GM21825 (cell line): ENCODE measurements around the gene CYB561D2.
A peak's percentile ranks its signal among the peaks of the same experiment; 100 is the strongest.

ENCODE experiments used
- ATAC-seq: cut with Tn5 transposase; IDR thresholded peaks from one replicate; pipeline ENCODE4 v1.9.1; 2021; ENCODE audit warnings: mild to moderate bottlenecking, moderate library complexity; ENCODE audit not compliant: unreplicated experiment

Gene CYB561D2

DNA sequence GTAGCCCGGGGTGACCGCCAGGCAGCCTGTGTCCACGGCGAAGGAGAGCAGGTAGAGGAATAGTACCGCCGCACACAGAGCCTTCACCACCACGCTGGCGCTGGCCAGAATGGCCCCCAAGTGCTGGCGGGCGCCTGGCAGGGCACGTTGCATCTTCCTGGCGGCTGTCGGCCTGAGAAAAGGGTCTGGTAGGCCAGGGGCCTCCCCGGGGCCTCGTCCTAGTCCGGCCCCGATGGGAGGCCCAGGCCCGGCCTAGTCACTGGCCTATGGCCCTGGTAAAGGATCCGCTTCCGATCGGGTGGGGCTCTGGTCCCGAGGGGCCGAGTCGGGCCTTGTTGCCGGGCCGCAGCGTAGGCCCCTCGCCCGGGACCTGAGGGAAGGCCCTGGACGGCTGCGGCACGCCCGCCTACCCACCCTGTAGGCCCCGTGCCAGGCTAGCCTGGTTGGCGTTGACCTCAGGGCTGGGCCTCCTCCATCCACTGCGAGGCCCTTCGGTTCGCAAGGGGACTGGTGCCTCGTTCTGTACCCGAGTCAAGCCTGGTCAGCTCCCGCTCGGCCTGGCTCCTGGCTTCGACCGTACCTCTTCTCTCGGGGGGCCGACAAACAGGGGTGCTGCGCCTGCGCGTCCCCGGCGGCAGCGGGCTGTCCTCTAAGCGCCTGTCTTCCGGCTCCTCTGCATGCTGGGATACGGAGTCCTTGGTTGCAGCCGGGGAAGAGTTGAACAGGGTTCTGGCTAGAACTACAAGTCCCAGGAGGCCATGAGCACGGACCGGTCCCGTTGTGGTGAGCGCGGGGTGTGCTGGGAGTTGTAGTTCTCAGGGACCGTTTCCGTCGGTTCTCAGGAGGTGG lies 8.5 kb downstream of the CYB561D2 start, which contains the start of gene TMEM115:
Gene TMEM115, minus strand, starts transcription at position 611 of the 849 bp plus-strand sequence. Its CDS starts 458 bp downstream, at position 153.
- peak; percentile 94 for ATAC-seq

DNA sequence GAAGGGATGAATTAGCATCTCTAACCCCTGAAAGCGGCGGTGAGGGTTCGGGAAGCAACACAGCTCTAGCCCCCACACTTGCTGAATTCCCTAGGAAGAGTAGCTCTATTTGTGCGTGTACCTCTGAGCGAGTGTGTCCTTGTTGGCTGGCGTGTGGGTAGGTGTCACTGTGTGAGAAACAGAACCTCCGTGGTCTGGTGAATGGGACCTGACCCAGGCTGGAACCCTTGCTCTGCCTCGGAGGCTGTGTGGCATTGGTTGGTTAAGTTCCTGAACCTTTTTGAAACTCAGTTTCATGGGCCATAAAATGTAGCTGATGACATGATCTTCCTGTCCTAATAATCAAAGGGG lies 9.1 kb downstream of the CYB561D2 start:
- ATAC-seq, result no peak

DNA sequence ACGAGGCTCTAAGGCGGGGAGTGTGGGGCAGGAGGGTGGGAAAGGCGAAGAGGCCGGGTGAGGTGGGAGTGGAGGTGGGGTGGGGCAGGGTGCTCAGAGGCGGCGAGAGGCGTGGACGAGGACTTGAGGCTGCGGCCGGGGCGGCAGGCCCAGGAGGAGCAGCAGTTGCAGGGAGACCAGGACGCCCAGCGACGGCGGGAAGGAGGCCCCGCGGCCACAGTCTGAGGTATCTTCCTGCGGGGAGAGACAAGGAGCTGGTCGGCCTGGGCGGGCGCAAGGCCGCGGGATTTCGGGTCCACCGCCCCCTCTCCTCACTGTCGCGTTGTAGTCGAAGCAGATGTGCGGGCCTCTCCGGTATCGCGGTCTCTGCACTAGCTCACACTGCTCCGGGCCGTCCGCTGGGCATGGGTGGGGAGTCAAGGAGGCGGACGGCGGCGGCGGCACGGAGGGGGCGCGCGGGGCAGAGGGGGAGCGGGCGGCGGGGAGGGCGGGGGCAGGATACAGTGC lies 14.0 kb downstream of the CYB561D2 start:
- peak; percentile 5 for ATAC-seq

DNA sequence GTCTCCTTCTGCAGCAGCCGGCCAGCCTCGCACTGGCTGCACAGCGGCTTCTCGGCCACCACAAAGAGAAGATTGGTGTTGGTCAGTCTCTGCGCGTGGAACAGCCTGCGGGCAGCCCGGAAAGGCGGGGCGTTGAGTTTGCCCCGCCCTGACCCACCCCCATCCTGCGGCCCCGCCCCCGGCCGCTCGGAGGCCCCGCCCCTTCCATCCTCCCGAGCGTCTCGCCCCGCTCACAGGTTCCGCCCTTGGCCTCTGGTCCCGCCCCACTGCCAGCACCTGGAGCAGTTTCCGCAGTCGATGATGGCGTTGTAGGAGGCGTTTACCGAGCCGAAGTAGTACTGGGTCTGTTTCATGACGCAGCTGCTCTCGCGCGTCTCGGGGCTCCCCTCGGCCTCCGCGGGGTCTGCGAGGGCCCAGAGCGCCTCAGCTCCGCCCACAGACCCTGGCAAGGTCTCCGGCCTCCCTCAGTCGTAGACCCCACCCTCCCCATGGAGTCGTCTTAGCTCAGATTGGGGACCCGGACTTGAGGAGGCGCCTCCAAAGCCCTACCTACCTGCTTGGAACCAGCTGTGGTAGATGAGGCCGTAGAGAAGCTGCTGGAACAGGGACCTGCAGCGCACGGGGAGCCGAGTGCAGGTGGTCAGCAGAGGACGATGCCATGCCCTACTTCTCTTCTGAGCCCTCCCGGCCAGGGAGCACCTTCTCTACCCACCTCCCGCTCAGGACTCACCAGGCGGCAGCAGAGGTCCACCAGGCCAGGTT lies 14.6 kb downstream of the CYB561D2 start:
- ATAC-seq, result peak; percentile 76

DNA sequence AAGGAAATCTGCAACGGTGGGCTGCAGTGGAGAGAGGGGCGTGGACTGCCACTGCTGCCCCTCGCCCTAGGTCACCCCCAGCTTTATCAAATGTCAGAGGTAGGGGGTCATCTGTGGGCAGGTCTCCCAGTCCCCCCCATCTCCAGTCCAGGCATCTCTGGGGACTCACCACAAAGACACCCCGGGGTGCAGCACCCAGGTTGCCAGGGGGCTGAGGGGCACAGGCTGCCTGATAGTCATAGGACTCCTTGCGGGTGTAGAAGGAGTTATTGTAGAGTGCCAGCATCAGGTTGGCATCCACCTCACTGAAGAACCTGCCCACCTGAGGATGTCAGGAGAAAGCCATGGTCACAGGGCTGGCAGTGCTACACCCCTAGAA lies 15.2 kb downstream of the CYB561D2 start:
- no peak for ATAC-seq

DNA sequence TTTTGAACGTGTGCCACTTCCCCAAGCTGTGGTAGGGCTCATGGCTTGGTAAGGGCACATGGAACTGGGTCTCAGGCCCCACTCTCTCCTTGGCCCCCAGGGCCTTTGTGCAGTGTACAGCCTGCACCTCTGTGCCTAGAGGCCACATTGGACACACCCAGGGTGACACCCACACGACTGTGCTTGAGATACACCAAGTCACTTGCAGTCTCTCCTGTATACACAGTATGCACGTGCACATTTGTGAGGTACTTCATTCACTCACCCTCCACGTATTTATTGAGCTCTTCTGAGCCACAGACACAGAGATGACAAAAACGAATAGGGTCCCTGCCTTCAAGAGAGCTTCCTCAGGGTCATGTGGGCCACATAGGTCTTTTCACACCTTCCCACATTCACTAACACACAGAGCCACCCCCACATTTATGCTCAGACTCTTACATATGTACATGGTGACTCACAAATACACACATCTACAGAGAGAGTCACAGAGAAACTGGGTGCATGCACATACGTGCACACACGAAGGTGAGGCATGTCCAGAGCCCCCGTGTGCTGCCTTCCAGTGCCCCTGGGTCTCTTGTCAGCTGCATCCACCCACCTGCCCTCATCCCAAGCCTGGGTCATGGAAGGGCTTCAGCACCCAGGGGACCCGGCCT lies 18.5 kb downstream of the CYB561D2 start:
- ATAC-seq, result no peak

DNA sequence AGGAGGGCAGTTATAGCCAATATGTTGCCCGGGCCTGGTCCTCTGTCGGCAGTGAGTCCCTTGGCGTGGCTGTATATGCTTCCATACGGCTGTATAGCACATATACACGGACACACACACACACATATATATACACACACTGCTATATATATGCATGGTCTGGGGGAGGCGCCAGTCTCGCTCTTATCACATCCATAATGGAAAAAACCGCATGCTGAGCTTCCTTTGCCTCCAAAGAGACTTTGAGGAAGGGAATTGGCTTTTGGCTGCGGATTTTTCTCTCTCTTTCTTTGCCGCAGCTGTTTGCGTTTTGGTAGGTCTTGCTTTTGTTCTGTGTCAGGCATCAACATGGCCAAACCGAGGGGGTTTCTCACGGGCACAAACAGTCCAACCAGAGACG lies 19.9 kb downstream of the CYB561D2 start:
- ATAC-seq, result no peak

DNA sequence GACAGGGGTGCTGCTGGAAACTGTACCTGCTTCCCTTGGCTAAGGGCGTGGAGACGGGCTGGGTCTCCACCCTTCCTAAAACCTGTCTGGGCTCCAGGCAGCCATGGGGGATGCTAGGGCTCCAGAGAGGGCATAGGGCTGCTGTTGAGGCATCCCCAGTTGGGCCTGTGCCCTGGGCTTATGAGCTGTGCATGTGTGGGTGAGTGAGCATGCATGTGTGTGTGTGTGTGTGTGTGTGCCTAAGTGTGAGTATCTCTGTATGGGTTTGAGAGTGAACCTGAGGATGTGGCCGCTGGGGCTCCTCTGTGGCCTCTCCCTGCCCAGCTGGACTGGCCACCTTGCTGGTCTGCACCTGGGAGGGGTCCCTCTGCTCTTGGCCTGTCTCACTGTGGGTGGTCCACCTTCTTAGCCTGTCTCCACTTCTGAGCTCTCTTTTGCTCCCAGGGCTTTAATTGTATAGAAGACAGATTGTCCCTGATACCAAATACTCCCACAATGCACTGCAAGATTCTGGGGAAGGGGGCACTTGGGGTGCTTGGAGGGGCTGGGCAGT lies 20.5 kb downstream of the CYB561D2 start:
- no peak for ATAC-seq

DNA sequence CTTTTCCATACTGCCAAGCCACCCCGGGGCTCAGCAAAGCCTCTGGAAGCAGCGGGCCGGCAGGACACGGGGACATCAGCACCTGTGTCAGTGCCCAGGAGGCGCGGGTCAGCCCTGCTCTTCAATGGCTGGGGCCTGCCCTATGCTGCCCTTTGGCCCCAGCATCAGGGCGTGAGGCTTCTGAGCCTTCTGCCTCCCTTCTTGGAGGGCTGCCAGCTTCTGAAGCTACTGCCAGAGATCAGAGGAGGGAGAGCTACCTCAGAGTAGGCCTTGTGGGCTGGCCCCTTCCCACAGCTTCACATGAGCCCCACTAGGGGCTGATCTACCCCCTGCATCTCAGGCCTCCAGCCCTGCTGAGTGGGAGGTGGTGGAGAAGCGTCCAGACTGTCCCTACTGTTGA lies 21.7 kb downstream of the CYB561D2 start:
- ATAC-seq, result no peak

DNA sequence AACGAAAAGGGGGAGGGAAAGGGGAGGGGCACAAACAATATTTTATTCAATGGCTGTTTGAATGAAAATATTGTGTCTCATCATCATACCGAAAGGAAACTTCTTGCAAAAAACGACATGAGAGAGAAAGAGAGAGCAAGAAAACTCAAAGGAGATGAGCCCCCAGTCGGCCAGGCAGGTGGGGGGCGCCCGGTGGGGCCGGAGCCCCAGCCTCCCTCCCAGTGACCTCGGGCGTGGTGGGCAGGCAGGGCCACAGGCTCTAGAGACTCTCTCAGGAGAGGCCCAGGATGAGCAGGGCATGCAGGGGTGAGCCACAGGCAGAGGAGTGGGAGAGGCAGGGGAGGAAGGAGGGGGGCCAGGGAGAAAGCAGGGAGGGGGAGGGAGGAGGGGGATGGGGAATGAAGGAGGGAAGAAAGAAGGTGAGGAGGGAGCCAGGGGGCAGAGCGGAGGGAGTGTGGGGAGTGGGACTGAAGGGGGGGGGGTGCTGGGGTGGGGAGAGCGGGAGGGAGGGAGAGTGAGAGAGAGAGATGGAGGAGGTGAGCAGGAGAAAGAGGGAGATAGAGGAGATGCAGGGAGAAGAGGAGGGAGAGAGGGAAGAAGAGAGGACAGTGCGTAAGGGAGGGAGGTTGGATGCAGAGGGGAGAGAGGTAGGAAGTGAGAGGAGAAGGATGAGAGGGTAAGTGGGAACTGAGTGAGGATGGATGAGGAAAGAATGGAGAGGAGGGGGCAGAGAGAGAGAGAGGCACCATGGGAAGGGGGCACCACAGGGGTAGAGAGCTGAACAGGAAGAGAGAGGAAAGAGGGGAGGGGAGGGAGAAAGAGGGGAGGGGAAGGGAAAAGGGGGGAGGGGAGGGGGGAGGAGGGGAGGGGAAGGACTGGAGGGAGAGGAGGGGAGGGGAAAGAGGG lies 22.7 kb downstream of the CYB561D2 start:
- ATAC-seq, result no peak

DNA sequence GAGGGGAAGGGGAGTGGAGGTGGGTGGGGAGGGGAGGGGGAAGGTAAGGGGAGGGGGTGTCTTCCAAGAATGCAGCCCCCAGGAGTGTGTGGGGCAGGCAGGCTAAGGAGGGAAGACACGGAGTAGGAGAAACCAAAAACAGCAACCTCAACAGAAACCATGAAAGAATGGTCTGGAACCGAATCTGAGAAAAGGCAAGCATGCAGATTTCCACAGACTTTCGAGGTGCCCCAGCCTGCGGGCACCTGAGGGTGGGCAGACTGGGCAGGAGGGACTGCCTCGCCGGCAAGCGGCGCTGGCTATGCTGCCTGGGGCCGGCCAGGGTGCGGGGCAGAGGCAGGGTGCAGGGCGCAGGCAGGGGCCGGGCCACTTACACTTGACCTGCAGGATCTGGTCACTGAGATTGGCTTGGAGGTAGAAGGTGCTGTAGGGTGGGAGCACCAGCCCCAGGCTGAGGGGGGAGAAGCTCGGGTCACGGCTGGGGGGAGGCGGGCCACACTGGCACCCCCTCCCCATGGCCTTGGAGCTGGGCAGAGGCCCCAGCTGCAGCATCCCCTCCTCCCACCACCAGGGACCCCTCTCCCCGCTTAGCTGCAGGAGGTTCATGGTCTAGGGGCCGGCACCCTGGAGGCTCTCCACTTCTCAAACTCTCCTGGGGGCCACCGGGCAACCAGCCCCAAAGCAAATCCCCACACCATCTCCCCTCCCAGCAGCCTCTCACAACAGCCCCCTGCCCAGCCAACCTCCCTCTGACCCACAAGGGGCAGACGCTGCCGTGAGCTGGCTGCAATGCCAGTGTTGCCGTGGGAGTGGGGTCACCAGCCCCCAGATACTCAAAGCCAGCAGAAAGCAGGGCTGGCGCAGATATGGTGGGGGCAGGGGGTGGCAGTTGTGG lies 23.9 kb downstream of the CYB561D2 start:
- ATAC-seq, result no peak

DNA sequence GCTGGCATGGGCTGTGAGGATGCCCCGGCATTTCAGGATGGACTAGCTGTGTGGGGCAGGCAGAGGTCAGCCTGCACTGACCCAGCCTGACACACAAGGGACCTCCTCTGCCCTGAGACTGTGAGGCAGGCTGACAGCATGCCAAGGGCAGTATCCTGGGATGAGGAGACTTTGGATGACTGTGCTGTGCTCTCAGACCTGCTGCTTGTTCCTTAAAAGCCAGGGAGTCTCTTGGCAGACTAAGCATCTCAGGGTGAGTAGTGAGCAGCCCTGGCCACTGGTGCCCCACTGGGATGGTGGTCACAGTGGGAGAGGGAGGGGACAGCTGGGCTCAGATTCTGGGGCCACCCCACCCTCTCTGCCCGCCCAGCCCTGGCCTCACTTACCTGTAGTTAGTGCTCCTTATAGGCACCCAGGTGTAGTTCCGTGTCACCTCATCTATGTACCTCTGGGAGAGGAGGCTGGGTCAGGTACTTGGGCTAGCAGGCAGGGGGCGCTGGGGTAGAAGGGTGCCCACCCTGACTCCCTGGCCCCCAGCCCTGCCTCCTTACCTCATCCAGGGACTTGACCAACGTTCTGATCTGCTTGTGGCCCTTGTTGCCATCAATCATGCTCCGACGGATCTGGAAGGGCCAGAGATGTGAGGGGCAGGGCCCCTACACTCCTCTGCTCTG lies 24.7 kb downstream of the CYB561D2 start:
- ATAC-seq, result no peak

DNA sequence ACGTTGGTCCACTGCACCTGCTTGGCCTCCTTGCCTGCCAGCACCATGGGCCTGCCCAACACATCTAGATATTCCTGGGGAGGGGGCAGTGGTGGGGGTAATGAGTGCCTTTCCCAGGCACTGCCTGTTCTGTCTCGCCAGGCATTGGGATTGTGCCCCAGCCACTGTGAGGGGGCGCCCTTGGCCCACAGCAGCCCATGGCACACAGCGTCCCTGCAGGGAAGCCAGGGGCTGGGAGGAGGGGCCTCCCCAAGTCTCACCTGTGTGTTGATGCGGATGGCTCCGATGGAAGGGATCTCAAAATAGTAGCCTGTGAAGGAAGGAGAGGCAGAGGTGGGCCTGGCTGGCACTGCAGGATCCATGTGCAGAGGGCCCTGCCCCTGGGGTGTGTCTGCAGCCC lies 27.4 kb downstream of the CYB561D2 start:
- no peak for ATAC-seq

DNA sequence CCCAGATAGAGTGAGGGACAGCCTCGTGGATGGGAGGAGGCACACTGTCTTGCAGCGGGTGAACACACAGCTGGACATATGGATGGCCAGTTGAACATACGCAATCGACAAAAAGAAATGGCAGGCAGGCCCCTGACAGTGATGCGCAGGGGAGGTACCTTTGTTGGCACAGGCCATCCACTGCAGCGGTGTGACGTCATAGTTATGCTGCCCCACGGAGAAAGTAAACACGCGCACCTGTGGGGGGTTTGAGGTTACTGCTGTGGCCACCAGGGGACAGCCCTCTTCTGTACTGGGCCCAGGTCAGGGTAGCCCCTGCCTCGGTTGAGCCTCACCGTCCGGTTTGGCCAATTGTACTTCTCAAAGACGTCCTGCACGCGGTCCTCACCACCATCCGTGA lies 28.1 kb downstream of the CYB561D2 start:
- ATAC-seq, result no peak

DNA sequence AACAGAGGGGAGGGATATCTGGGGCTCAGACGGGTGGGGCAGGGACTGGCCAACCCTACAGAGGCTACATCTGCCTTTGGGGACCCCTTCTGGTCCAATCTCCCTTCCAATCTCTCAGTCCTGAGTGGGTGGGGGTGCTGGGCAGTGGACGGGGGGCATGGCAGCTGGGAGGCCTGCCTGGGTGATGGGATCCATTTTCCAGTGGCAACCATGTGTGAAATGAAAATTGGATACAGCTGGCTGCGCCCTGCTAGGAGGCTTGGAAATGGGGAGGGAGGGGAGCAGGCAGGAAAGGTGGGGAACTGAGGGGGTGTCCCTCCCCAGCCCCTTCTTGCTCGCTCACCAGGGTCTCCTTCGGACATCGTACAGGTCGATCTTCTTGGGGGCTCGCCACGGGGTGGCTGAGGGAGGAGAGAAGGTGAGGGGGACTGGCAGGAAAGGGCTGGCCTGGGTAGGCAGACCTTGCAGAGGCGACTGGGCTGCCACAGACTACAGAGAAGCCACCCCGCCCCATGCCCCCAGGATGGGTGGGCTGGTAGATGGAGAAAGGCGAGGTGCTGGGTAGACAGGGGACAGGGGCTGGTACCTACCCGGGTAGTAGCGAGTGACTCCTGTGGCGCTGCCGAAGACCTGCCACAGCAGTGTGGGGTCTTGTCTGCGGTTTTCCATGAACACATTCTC lies 29.9 kb downstream of the CYB561D2 start:
- ATAC-seq, result no peak

DNA sequence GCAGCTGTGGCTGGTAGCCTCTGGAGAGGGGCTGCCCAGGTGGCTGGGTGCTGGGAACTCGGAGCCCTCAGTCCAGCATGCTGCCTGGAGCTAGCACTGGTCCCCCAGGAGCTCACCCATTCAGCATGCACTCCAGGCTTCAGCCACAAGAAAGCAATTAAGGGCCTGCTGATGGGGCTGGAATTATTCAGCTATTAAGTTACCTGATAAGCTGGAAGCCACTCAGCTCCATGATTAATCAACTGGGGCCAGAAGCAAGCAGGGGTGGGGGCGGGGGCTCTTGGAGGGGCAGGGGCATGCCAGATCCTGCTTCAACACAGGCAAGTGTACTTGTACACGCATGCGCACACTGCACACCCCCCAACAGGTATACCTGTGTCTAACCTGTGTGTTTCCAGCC lies 30.7 kb downstream of the CYB561D2 start:
- ATAC-seq, result no peak

DNA sequence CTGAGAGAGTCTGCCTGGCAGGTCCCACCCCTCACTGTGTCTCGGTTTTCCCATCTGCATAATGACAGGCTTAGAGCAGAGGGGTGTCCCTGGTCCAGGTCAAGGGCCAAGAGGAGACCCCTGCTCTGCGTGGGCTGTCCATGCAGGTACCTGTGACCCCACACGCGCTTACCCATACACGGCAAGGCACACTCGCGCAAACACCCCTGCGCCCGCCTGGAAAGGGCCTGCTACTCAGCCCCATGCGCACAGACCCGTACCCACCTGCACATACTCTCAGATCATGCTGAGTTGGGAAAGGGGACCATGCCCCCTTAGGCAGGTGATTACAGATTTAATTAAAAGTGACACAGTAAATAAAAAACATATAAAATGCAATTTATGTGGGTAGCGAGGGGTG lies 32.1 kb downstream of the CYB561D2 start:
- ATAC-seq, result no peak

DNA sequence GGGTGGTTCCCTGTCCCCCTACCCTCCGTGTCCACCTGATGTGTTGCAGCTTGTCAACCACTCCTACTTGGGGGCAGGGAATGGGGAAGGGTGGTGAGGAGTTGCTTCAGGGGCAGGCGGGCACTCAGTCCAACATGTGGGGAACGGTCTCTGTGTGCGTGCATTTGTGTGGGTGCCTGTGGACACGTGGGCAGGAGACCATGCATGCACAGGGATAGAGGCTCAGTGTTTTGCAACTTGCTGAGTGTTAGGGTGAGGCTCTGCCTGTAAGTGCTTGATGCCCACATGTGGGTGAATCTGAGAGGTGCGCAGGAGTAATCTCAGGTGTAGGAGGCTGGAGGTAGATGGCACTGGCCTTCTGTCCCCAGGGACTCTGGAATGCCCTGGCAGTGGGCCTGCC lies 33.1 kb downstream of the CYB561D2 start:
- no peak for ATAC-seq
